ENCODE data around the gene PARD3B. TPM values are rescaled to one million over a fixed set of nuclear protein-coding genes. Genes with fewer than 3 reads are reported as not detected.

Gene PARD3B
- total and polyA plus RNA-seq, 12 donors = 0.46 to 12.4 (median 8.3) TPM

DNA sequence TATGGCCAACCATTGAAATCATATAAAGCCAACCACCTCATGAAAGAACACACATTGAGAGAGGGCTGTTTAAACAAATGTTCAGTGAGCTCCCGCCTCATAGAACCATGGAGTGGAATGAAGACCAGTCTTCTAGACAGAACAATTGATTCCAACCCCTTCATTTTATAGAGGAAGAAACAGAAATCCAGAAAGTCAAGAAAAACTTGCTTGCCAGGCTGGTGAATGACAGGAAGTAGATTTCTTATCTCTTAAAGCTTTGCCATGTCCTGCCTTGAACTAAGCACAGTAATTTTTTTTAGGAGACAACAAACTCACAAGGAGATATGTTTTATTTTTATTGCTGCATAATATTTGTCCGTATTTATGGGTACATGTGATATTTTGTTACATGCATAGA lies 1120.5 kb downstream of the PARD3B start:
- H3K27me3 ChIP-seq = peaks cover 0 to 2% (median 0%) of the 10 kb centered on the region in 7 donors
- 90 to 92% methylated on average over 2 of the region's 2 CpGs for WGBS, 2 donors
- no peak overlapping the region for H3K27ac ChIP-seq
- peaks cover 0 to 5% (median 0%) of the 10 kb centered on the region in 9 donors for H3K4me1 ChIP-seq
- no peaks in the 10 kb centered on the region for H3K36me3 ChIP-seq
- intact Hi-C loops (cut with DNase I) = loop anchor here in 1 of 10 donors (5.0 kb wide), 1 partner anchor 1128 kb away; no protein-coding TSS in a partner anchor
- DNase-seq = no peak
- no peak for ATAC-seq
- H3K4me3 ChIP-seq = no peak overlapping the region
- TF ChIP-seq, protein P1, sequence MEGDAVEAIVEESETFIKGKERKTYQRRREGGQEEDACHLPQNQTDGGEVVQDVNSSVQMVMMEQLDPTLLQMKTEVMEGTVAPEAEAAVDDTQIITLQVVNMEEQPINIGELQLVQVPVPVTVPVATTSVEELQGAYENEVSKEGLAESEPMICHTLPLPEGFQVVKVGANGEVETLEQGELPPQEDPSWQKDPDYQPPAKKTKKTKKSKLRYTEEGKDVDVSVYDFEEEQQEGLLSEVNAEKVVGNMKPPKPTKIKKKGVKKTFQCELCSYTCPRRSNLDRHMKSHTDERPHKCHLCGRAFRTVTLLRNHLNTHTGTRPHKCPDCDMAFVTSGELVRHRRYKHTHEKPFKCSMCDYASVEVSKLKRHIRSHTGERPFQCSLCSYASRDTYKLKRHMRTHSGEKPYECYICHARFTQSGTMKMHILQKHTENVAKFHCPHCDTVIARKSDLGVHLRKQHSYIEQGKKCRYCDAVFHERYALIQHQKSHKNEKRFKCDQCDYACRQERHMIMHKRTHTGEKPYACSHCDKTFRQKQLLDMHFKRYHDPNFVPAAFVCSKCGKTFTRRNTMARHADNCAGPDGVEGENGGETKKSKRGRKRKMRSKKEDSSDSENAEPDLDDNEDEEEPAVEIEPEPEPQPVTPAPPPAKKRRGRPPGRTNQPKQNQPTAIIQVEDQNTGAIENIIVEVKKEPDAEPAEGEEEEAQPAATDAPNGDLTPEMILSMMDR (IDR thresholded peaks at IDR 0.05) = no peak
- peaks cover 0 to 6% (median 0%) of the 10 kb centered on the region in 11 donors for H3K9me3 ChIP-seq

Measured in heart right ventricle (tissue), 16 donors.